NCI-H146 treated with DMSO at 0.1 percent for 48 hours (cell line): ENCODE results near the gene CDK8.
"Not testable (repeated sequence)": the region's sequence is repeated elsewhere in the genome, so short reads cannot be mapped to it uniquely, and the experiment has no call there.

Experiments used
- DNase-seq: peaks from one replicate; lab custom pipeline; 2025; ENCODE audit not compliant: unreplicated experiment; lab: John Stamatoyannopoulos, UW

The CDK8 gene

DNA sequence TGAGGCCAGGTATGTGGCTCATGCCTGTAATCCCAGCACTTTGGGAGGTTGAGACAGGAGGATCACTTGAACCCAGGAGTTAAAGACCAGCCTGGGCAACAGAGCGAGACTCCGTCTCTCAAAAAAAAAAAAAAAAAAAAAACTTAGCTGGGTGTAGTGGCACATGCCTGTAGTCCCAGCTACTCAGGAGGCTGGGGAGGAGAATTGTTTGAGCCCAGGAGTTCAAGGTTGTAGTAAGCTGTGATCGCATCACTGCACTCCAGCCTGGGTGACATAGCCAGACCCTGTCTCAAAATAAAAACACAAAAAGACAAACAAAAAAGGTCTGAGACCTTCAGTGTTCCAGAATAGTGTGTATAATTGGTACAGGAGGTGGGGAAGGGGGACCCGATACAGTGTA lies 1.9 kb upstream of the CDK8 start:
- not testable (repeated sequence) for DNase-seq

DNA sequence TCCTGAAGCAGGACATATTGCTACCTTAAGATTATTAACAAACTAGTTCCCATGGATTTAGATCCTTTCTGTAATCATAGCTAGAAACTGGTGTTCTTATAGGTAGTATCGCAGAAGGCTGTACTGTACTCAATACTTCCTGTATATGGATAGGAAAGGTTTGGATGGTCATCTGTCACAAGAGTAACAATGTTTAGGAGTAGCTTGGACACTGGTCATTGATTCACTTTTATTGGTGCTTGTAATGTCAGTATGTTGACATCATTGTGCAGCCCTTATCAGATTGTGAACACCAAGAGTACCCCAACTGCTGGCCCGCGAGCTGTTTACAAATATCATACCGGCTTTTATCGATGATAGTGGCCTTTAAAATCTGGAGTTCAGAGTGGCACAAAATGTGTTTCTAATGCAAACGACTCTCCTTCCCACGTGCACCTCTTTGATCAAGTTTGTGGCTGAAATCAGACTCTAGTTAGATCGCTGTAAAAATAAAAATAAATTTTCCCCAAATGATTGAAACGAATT lies 605 bp upstream of the CDK8 start:
- no peak for DNase-seq

DNA sequence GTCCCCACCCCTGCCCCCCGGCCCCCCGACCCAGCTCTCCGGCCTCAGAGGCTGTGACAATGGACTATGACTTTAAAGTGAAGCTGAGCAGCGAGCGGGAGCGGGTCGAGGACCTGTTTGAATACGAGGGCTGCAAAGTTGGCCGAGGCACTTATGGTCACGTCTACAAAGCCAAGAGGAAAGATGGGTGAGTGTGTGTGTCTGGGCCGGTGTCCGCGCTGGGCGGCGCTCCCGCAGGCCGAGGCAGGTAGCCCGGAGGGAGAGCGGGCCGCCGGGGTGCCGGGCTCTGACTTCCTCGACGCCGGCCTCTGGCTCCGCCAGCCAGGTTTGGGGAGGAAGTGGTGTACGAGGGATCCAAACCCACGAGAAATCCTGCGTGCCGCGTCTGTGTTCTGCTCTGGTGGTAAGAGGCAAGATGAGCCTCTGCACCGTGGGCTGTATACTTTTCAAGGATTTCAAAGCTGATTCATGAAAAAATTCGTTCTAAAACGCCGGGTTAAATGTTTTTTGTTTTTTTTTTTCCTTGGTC lies 718 bp downstream of the CDK8 start:
- peak; percentile 56 for DNase-seq

DNA sequence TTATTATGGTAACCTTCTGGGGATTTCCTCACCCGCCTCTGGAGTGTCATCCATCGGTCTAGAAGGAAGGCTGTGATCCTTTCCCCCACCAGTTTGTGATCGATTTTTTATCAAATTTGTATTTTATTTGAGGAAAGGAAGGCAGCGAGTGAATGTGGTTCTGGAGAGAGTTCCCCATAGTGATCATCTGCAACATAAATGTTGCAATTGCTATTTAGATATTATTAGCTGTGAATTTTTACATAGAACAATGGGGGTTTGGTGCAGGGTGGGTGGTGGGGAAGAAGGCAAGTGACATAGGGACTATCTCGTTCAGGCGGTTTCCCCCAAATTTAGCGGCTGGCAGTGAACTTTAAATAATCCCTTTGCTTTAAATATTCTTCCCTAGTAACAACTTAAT lies 1.2 kb downstream of the CDK8 start:
- no peak for DNase-seq

DNA sequence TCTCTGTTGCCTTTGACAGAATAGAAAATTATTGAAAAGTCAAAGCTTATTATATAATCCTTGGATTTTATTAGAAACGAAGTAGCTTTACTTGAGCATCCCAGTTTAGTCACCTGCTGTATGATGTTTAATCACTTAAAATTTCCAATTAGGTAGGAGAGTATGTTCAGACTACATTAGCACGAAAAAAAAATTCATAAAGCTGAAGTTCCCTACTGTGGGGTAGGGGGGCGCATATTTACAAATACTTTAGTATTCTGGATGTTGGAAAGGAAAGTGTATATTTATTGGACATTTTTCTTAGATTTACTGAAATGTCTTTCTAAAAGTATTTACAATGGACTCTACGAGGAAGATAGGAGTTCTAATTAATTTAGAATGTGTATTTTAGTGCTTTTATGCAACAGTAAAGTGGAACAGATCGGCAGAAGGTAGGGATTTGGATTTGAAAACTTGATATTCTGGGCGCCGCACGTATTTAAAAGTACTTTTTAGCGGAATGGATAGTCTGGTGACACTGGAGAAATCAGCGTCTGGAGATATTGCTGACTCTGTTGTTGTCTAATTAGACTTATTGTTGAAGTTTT lies 1.9 kb downstream of the CDK8 start:
- peak; percentile 27 for DNase-seq

DNA sequence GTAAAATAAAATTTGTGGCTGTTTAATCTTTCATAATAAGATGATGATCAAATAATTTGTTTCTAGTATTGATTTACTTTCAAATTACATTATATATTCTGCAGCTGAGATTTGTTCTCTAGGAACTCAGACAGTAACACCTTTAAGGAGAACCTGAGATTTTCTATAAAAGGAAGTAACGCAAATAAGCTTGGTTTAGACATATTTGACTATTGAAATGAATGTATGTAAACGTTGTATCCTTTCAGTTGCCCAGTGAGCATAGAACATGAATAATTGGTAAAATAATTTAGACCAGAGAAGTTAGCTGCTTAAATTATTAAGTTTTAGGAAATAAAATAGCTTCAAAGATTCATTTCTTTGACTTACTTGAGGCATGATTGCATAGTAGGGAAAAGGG lies 3.1 kb downstream of the CDK8 start:
- DNase-seq, result no peak

DNA sequence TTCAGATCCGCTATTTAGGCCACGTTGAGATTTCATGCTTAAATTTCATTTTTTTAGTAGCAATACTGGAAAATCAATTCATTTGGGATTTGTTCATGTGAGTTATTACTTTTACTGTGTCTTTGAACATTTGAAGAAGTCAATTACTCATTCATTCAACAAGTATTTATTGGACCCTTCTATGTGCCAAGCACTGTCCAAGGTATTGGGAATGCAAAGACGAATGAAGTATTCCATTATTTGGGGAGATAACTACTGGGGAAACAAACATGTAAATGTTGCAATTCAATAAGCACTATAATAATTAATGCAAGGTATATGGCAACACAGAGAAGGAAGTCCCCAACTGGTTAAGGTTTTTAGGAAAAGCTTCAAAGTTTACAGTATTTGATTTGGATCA lies 5.7 kb downstream of the CDK8 start:
- DNase-seq, result no peak

DNA sequence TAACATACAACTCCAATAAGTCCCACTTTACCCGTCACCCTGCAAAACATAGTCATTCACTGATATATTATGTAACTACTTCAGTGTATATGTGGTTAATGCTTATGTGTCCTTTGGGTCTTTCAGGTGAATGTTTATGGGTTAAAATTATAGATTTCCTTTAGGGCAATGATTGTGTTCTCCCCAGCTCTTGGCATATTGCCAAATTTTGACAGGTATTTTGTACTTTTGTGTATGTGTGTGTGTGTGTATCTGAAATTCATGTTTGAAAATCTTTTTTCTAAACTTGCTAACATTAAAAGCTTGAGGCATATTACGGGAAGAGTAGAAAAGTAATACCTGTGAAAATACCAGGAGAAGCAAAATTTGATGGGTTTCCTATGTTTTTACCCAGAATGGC lies 8.2 kb downstream of the CDK8 start:
- DNase-seq, result no peak

DNA sequence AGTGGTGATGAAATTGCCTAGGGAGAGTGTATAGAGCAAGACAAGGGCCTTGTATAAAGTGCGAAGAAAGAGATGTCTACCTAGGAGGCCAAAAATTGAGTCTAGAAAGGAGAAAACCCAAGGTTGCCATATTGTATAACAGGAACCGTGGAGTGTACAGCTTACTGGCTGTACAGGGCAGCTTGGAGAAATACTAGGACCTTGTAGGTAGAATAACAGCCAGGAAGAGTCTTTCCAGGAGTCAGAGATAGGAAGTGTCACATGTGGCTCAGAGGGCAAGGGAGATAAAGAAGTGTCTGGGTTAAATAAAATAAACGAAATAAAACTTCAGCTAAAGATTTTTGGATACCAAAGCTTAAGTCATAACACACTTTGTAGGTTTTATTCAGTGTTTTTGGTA lies 12.4 kb downstream of the CDK8 start:
- no peak for DNase-seq

DNA sequence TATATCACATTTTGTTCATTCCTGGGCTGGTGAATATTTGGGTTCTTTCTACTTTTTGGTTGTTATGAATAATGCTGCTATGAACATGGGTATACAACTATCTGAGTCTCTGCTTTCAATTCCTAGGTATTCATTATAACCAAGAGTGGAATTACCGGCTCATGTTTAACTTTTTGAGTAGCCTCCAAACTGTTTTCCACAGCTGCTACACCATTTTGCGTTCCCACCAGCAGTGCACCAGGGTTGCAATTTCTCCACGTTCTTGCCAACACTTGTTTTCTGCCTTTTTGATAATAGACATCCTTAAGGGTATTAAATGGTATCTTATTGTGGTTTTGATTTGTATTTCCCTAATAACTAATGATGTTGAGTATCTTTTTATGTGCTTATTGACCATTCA lies 16.8 kb downstream of the CDK8 start:
- DNase-seq, result no peak

DNA sequence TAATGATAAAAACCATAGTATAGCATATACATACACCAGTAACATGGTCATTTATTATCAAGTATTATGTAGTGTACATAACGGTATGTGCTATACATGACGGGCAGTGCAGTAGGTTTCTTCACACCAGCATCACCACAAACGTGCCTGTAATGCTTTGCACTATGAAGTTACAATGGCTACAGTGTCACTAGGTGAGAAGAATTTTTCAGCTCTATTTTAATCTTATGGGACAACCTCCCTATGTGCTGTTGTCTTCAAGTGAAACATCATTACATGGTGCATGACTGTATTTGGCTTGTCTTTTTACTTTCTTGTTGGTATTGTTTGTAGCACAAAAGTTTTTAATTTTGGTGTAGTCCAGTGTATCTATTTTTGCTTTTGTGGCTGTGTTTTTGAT lies 18.7 kb downstream of the CDK8 start:
- no peak for DNase-seq

DNA sequence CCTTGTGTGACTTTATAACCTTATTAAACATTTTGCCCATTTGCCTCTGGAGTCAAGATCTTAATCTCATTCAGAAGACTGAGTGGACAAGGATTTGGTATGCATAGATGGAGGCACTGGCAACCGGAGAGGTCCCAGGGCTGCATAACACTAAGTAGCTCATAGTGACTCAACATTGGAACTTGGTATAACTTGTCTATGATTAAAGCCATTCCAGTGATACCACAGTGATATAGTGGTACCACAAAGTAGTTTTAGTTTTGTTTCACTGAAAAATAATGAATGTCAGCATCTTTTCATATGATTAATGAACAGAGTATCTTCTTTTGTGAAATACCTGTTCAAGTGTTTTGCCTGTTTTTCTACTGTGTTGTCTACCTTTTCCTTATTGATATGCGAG lies 26.4 kb downstream of the CDK8 start:
- no peak for DNase-seq

DNA sequence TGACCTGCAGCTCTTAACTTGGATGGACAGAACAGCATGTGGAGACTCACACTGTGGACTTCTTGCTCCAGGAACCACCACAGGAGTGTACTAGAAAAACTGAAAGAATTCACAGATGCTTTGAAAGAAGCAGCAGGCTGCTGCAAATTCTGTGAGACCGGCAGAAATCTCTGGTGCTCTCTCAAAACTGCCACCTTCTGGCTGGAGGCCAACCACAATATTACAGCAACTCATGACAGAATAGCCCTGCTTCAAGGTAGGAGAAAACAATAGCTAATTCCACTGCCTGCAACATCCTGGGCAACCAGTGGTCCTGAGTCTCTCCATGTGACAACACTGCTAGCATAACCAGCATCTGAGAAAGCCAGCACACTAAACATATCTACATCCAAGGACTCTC lies 26.9 kb downstream of the CDK8 start:
- no peak for DNase-seq

DNA sequence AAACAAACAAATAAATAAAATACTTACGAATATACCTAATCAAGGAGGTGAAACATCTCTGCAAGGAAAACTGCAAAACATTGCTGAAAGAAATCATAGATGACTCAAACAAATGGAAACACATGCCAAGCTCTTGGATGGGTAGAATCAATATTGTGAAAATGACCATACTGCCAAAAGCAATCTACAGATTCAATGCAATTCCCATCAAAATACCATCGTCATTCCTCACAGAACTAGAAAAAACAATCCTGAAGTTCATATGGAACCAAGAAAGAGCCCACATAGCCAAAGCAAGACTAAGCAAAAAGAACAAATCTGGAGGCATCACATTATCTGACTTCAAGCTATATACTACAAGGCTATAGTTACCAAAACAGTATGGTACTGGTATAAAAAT lies 32.0 kb downstream of the CDK8 start:
- not testable (repeated sequence) for DNase-seq

DNA sequence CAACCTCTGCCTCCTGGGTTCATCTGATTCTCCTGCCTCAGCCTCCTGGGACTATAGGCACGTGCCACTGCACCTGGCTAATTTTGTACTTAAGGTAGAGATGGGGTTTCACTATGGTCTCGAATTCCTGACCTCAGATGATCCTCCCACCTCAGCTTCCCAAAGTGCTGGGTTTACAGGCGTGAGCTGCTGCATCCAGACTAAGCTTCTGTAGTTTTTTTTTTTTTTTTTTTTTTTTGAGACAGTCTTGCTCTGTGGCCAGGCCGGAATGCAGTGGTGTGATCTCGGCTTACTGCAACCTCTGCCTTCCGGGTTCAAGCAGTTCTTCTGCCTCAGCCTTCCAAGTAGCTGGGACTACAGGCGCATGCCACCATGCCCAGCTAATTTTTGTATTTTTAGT lies 34.9 kb downstream of the CDK8 start:
- not testable (repeated sequence) for DNase-seq

DNA sequence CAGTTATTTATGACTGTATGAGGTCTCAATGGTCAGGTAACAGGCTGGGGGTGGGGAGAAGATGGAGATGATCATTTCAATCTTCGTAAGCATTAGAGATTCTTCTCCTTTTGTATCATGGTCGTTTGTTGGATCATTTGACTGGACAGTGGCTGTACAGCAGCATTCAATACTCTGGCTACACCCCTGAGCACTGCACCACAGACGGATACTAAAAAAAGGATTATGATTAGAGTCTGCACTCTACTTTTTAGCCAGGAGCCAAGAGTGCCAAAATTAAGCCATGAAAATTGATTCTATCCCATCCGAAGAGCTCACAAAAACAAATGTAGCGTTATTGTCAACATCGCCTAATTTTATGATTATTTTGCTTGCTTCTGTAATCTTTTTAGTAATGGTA lies 41.9 kb downstream of the CDK8 start:
- DNase-seq, result no peak

DNA sequence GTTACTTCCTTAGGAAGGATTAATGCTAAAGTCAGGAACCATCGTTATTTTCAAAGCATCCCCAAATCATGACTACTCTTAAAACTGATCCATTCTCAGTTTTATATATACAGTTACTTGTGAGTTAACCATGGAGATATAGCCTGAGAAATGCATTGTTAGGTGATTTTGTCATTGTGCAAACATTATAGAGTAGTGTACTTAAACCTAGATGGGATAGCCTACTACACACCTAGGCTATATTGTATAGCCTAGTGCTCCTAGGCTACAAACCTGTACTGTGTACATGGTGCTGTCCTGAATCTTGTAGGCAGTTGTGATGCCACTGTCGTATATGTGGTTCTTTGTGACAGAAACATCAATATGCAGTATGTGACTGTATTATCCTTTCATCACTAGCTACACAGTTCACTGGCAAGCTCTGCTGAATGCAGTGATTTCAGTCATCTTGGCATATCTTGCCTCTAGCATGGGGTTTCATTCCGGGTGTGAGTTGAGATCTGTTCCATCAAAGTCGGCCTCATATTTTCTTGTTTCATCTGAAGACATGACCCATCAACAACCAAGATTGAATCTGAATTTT lies 45.3 kb downstream of the CDK8 start:
- no peak for DNase-seq

DNA sequence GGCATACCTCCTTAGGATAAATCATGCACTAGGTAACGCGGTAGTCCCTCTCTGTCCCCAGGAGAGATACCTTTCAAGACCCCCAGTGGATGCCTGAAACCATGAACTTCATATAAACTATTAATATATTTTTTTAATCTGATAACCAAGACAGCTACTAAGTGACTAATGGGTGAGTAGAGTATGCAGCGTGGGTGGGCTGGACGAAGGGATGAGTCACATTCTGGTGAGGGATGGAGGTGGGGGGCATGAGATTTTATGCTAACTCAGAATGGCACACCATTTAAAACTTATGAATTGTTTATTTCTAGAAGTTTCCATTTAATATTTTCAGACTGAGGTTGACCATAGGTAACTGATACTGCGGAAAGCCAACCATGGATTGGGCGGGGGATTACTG lies 46.2 kb downstream of the CDK8 start:
- DNase-seq, result no peak

DNA sequence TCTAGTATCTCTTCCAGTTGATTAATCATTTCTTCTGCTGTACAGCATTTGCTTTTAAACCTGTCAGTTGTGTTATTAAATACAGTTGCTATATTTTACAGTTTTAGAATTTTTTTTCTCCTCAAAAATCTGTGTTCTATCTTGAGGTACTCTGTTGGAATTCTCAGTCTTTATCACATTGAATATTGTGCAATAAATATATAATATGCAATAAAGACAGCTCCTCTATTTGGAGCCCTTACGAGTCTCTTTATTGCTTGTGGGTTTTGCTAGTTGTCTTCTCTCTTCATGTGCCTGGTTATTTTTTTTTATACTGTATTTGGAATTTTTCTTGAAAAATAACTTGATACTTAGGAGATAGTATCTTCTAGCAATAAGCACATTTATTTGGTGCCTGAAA lies 51.7 kb downstream of the CDK8 start:
- DNase-seq, result no peak

DNA sequence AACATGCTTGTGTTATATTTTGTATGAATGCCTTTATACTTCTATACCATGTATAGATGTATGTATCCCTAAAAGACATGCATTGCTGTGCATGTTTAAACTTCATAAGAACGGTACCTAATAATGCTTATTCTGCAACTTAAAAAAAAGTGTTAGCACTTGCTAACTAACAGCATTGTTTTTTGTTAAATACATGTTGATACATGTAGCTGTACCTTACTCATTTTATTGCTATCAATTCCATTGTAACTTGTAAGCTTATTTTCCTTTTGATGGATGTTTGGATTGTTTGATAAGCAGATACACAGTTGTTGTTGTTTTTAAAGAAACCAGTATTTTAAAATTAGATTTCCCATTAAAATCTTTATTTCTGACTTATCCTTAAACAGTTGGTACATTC lies 53.8 kb downstream of the CDK8 start:
- DNase-seq, result no peak

DNA sequence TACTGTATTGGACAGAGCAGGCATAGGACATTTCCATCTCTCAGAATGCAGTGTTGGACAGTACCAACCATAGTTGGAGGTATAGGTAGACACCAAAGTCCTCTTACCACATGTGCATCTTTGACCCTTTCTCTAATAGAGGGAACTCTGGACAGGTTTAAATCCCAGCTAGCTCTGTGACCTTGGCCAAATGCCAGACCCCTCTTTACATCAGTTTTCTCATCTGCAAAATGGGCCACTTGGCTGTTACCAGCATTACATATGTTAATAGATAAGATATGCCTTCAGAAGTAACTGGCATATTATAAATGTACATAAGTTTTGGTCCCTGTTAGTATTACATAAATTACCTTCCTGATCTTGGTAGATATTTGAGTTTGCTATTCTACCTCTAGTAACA lies 54.3 kb downstream of the CDK8 start:
- no peak for DNase-seq

DNA sequence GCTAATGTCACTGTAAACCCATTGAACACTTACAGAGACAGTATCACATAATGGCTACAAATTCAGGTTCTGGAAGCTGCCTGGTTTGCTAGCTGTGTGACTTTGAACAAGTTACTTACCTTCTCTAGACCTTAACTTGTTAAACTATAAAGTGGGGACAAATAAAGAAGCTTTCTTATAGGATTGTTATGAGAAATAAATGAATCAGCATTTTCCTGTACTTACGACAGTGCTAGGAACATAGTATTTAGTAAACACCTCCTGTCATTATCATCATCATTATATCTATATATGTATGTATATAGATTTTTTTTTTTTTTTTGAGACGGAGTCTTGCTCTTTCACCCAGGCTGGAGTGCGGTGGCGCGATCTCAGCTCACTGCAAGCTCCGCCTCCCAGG lies 54.9 kb downstream of the CDK8 start:
- no peak for DNase-seq

DNA sequence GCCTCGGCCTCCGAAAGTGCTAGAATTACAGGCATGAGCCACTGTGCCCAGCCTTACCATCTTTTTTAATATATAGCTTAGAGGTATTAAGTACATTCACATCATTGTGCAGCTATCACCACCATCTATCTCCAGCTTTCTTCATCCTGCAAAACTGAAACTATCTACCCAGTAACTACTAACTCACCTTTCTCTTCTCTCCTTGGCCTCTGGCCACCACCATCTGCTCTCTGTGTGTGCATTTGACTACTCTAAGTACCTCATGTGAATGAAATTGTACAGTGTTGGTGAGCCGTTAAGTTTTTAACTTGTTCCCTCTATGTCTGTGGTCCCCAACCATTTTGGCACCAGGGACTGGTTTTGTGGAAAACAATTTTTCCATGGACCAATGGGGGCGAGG lies 56.1 kb downstream of the CDK8 start:
- DNase-seq, result no peak
